Smooth muscle cell (in vitro differentiated cells): ENCODE data around the gene PNPLA7. TPM values are rescaled to one million over a fixed set of nuclear protein-coding genes. Genes with fewer than 3 reads are reported as not detected.
"Not testable (repeated sequence)": the region's sequence is repeated elsewhere in the genome, so short reads cannot be mapped to it uniquely, and the experiment has no call there.

ENCODE experiments used
- DNase-seq: peaks from one replicate; lab custom pipeline; 2025; ENCODE audit not compliant: unreplicated experiment; lab: John Stamatoyannopoulos, UW
- H2AFZ ChIP-seq: fragments of 200-600 bp; sonication (generic); 2 replicates; pipeline ENCODE4 v1.6.0; 2016; ENCODE audit warnings: antibody characterized with exemption, low read depth, mild to moderate bottlenecking
- H3F3A ChIP-seq: fragments of 200-600 bp; sonication (generic); 2 replicates; pipeline ENCODE4 v1.6.0; 2017; ENCODE audit warnings: antibody characterized with exemption, low read depth
- H3K27ac ChIP-seq: fragments of 200-600 bp; sonication (generic); 2 replicates; pipeline ENCODE4 v1.5.1; 2016; ENCODE audit warnings: low read depth, mild to moderate bottlenecking
- H3K27me3 ChIP-seq: fragments of 200-600 bp; sonication (generic); 2 replicates; pipeline ENCODE4 v1.6.1; 2016; ENCODE audit warnings: low read depth, mild to moderate bottlenecking
- H3K36me3 ChIP-seq: fragments of 200-600 bp; sonication (generic); 2 replicates; pipeline ENCODE4 v1.5.1; 2016; ENCODE audit warnings: low read depth
- H3K4me1 ChIP-seq: fragments of 200-600 bp; sonication (generic); 2 replicates; pipeline ENCODE4 v1.5.1; 2016; ENCODE audit warnings: low read depth
- H3K4me2 ChIP-seq: fragments of 200-600 bp; sonication (generic); 2 replicates; pipeline ENCODE4 v1.6.0; 2016; ENCODE audit warnings: mild to moderate bottlenecking
- H3K4me3 ChIP-seq: fragments of 200-600 bp; sonication (generic); 2 replicates; pipeline ENCODE4 v1.5.1; 2016; ENCODE audit warnings: mild to moderate bottlenecking
- H3K79me2 ChIP-seq: fragments of 200-600 bp; sonication (generic); 2 replicates; pipeline ENCODE4 v1.6.0; 2016; ENCODE audit warnings: low read depth, mild to moderate bottlenecking
- H3K9ac ChIP-seq: fragments of 200-600 bp; sonication (generic); 2 replicates; pipeline ENCODE4 v1.6.0; 2016; ENCODE audit warnings: low read depth
- H3K9me3 ChIP-seq: fragments of 200-600 bp; sonication (generic); replicated peaks from 2 replicates; pipeline ENCODE4 v1.5.1; 2016; ENCODE audit warnings: low read depth
- H4K20me1 ChIP-seq: fragments of 200-600 bp; sonication (generic); 2 replicates; pipeline ENCODE4 v1.6.0; 2016; ENCODE audit warnings: low read depth
- WGBS: methylation state at CpG from one replicate; pipeline ENCODE4 v1.1.7; 2016; ENCODE audit warnings: low lambda C conversion rate; 5-methylcytosine and 5-hydroxymethylcytosine counted together
- polyA plus RNA-seq: library from polyadenylated mRNA; unstranded; fragments of >200 nt; fragmentation: Nextera tagmentation; extraction: Ambion mirVana; gene quantifications from 2 replicates; pipeline ENCODE4 v1.2.1, GENCODE V29; 2016
- total RNA-seq: library from RNA; depleted of rRNA; stranded (reverse); fragments of >200 nt; gene quantifications from 2 replicates; pipeline ENCODE4 v1.2.3, GENCODE V29; 2014
- TF ChIP-seq, protein P1 (sequence below): fragments of 200-600 bp; sonication (generic); IDR thresholded peaks from 2 replicates; pipeline ENCODE4 v1.5.1; 2017; ENCODE audit warnings: borderline replicate concordance, mild to moderate bottlenecking, antibody characterized with exemption; ENCODE audit not compliant: insufficient read depth, poor library complexity, severe bottlenecking

PNPLA7 gene
- total and polyA plus RNA-seq, 2 experiments from 2014 or later, result 0.46 to 0.67 TPM

DNA sequence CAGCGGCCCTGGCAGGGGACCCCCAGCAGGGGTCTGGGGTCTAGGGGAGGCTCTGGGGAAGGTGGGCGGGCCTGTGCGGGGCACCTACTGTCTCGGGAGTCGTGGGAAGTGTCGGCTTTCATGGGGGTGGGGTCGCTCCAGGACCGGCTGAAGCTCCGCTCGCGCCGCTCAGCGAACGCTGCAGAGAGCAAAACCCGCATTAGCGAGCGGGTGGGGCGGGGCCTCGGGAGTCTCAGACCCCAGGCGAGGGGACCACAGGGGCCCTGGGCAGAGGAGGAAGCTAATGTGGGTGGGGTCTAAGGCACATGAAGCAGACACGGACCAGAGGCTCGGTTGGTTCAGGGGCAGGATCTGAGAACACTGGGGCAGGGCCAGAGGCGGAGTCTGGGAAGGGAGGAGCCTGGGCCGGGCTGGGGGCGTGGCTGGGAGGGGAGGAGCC is 96.5 kb downstream of the PNPLA7 start:
- TF ChIP-seq, protein P1, sequence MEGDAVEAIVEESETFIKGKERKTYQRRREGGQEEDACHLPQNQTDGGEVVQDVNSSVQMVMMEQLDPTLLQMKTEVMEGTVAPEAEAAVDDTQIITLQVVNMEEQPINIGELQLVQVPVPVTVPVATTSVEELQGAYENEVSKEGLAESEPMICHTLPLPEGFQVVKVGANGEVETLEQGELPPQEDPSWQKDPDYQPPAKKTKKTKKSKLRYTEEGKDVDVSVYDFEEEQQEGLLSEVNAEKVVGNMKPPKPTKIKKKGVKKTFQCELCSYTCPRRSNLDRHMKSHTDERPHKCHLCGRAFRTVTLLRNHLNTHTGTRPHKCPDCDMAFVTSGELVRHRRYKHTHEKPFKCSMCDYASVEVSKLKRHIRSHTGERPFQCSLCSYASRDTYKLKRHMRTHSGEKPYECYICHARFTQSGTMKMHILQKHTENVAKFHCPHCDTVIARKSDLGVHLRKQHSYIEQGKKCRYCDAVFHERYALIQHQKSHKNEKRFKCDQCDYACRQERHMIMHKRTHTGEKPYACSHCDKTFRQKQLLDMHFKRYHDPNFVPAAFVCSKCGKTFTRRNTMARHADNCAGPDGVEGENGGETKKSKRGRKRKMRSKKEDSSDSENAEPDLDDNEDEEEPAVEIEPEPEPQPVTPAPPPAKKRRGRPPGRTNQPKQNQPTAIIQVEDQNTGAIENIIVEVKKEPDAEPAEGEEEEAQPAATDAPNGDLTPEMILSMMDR, result no peak
- Histone ChIP-seq H3K4me3 (peak overlapping the region; percentile 40), H3K36me3 (no peaks in the 10 kb centered on the region), H3K79me2 (peaks cover 5% of the 10 kb centered on the region), H3K4me2 (peak overlapping the region; percentile 81), H3K27ac (no peak overlapping the region), H3K27me3 (no peaks in the 10 kb centered on the region), H2AFZ (no peak overlapping the region), H3K9me3 (no peaks in the 10 kb centered on the region), H3F3A (no peaks in the 10 kb centered on the region), H3K9ac (no peak overlapping the region), H3K4me1 (peaks cover 10% of the 10 kb centered on the region), H4K20me1 (peaks cover 12% of the 10 kb centered on the region)
- no peak for DNase-seq
- 43% methylated on average over 19 of the region's 25 CpGs for WGBS

- no peak for DNase-seq
- H3K4me3 ChIP-seq, result peak overlapping the region; percentile 40
- WGBS, result 95% methylated on average over 35 of the region's 43 CpGs
Measured at GRCh38 chr9:137452761-137453642, 97.2 kb downstream of the PNPLA7 start.

DNA sequence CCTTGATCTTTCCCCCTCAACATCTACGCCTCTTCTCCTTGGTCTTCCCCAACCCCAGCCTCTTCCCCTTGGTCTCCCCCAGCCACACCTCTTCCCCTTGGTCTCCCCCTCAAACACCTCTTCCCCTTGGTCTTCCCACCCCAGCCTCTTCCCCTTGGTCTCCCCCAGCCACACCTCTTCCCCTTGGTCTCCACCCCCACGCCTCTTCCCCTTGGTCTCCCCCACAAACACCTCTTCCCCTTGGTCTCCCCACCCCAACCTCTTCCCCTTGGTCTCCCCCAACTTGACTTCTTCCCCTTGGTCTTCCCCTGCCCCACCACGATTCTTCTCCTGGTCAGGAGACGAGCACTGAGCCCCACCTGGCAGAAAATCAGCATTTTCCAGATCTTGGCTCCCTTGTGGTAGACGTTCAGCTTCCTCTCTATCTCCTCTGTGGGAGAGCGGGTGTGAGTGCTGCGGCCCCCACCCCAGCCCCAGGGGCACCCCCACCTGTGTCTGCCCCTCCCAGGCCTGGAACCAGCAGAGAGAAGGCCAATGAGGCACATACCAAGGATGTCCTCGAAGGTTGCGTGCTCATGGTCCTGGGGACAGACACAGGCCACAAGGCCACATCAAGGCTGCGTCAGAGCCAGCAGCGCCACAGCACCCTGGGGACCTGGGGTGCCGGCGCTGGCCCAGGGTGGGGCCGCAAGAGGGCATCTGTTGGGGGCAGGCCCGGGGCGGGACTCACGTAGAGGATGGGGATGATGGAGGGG is 98.0 kb downstream of the PNPLA7 start:
- H3K36me3 ChIP-seq, result no peaks in the 10 kb centered on the region
- no peak overlapping the region for H3K27ac ChIP-seq
- peaks cover under 1% of the 10 kb centered on the region for H3F3A ChIP-seq
- H3K4me2 ChIP-seq, result no peak overlapping the region
- H3K79me2 ChIP-seq, result no peaks in the 10 kb centered on the region
- no peak overlapping the region for H2AFZ ChIP-seq
- H3K9ac ChIP-seq, result no peak overlapping the region
- no peaks in the 10 kb centered on the region for H3K27me3 ChIP-seq
- TF ChIP-seq, protein P1, result no peak
- no peak overlapping the region for H3K4me3 ChIP-seq
- DNase-seq, result no peak
- no peaks in the 10 kb centered on the region for H4K20me1 ChIP-seq
- WGBS, result over 99% methylated on average over 12 of the region's 17 CpGs
- no peaks in the 10 kb centered on the region for H3K4me1 ChIP-seq
- no peaks in the 10 kb centered on the region for H3K9me3 ChIP-seq

More at GRCh38 chr9:137452761-137453642, 97.2 kb downstream of the PNPLA7 start:
- Histone ChIP-seq H3K36me3 (no peaks in the 10 kb centered on the region), H3F3A (no peaks in the 10 kb centered on the region), H3K79me2 (no peaks in the 10 kb centered on the region), H3K27ac (no peak overlapping the region), H3K27me3 (no peaks in the 10 kb centered on the region), H3K9me3 (no peaks in the 10 kb centered on the region), H2AFZ (no peak overlapping the region), H3K4me1 (peaks cover 4% of the 10 kb centered on the region), H3K9ac (no peak overlapping the region), H4K20me1 (peaks cover 8% of the 10 kb centered on the region), H3K4me2 (peak overlapping the region; percentile 81)
- TF ChIP-seq, protein P1, result no peak

- not testable (repeated sequence) for H3K36me3 ChIP-seq, H3K9me3 ChIP-seq, H3K79me2 ChIP-seq, H3K27me3 ChIP-seq, H3K4me2 ChIP-seq, DNase-seq, H3K4me1 ChIP-seq, H3K27ac ChIP-seq, H4K20me1 ChIP-seq, H3F3A ChIP-seq, H3K4me3 ChIP-seq, H3K9ac ChIP-seq, H2AFZ ChIP-seq
- no CpG with 5 or more reads among the region's 31 CpGs for WGBS
Measured at GRCh38 chr9:137451264-137452005, 98.8 kb downstream of the PNPLA7 start.

DNA sequence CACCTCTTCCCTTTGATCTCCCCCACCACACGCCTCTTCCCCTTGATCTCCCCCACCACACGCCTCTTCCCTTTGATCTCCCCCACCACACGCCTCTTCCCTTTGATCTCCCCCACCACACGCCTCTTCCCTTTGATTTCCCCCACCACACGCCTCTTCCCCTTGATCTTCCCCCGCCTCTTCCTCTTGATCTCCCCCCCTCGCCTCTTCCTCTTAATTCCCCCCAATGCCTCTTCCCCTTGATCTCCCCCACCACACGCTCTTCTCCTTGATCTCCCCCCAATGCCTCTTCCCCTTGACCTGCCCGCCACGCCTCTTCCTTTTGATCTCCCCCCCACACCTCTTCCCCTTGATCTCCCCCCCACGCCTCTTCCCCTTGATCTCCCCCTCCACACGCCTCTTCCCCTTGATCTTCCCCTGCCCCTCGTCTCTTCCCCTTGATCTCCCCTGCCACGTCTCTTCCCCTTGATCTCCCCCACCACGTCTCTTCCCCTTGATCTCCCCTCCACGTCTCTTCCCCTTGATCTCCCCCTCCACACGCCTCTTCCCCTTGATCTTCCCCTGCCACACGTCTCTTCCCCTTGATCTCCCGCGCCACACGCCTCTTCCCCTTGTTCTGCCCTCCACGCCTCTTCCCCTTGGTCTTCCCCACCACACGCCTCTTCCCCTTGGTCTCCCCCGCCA is 99.5 kb downstream of the PNPLA7 start:
- not testable (repeated sequence) for H4K20me1 ChIP-seq, DNase-seq, H3K4me3 ChIP-seq, H3K9ac ChIP-seq, H3K27me3 ChIP-seq, H3F3A ChIP-seq, H3K9me3 ChIP-seq, H3K4me2 ChIP-seq, H3K36me3 ChIP-seq, H3K27ac ChIP-seq, H3K4me1 ChIP-seq, H2AFZ ChIP-seq, H3K79me2 ChIP-seq
- no CpG with 5 or more reads among the region's 24 CpGs for WGBS
